ENCODE results near the gene VSIR. TPM values are rescaled to one million over a fixed set of nuclear protein-coding genes. Genes with fewer than 3 reads are reported as not detected.

Gene VSIR
- total and polyA plus RNA-seq, 9 donors, result 23.5 to 45.0 (median 33.9) TPM

- Histone ChIP-seq H3K27me3 (ENCODE audit: control insufficient read depth, insufficient read depth, low read length) (no peaks in the 10 kb centered on the region), H3K4me3 (ENCODE audit: low read length) (no peak overlapping the region), H3K36me3 (ENCODE audit: control insufficient read depth, insufficient read depth, low read length) (no peaks in the 10 kb centered on the region), H3K4me1 (ENCODE audit: control insufficient read depth, insufficient read depth, low read length) (peaks cover 56% of the 10 kb centered on the region), H3K9me3 (replicated peaks; ENCODE audit: control insufficient read depth, low read depth, low read length) (no peaks in the 10 kb centered on the region), H3K27ac (ENCODE audit: low read length) (no peak overlapping the region)
- DNase-seq, result no peak
- WGBS (ENCODE audit: insufficient coverage), result 100% methylated on average over 1 of the region's 1 CpG
These were observed 50.5 kb downstream of the VSIR start for GRCh38 chr10:71722849-71723248.

- H3K27ac ChIP-seq (ENCODE audit: low read length), result no peak overlapping the region
- H3K4me1 ChIP-seq (ENCODE audit: control insufficient read depth, insufficient read depth, low read length), result peaks cover 56% of the 10 kb centered on the region
- H3K27me3 ChIP-seq (ENCODE audit: control insufficient read depth, insufficient read depth, low read length), result no peaks in the 10 kb centered on the region
- no peak overlapping the region for H3K4me3 ChIP-seq (ENCODE audit: low read length)
- no peak for DNase-seq
- H3K36me3 ChIP-seq (ENCODE audit: control insufficient read depth, insufficient read depth, low read length), result no peaks in the 10 kb centered on the region
- WGBS (ENCODE audit: insufficient coverage), result 95% methylated on average over 5 of the region's 6 CpGs
- no peaks in the 10 kb centered on the region for H3K9me3 ChIP-seq (replicated peaks; ENCODE audit: control insufficient read depth, low read depth, low read length)
These were observed 52.0 kb downstream of the VSIR start for GRCh38 chr10:71721313-71721712.

GRCh38 chr10:71720288-71720687 is 53.0 kb downstream of the VSIR start:
- Histone ChIP-seq H3K9me3 (replicated peaks; ENCODE audit: control insufficient read depth, low read depth, low read length) (no peaks in the 10 kb centered on the region), H3K4me1 (ENCODE audit: control insufficient read depth, insufficient read depth, low read length) (peaks cover 58% of the 10 kb centered on the region), H3K36me3 (ENCODE audit: control insufficient read depth, insufficient read depth, low read length) (no peaks in the 10 kb centered on the region), H3K4me3 (ENCODE audit: low read length) (no peak overlapping the region), H3K27ac (ENCODE audit: low read length) (no peak overlapping the region), H3K27me3 (ENCODE audit: control insufficient read depth, insufficient read depth, low read length) (no peaks in the 10 kb centered on the region)
- WGBS (ENCODE audit: insufficient coverage), result 15% methylated on average over 3 of the region's 4 CpGs
- DNase-seq, result peak; percentile 53

GRCh38 chr10:71719464-71720201 is 53.7 kb downstream of the VSIR start, which contains the start of gene C10orf105:
Gene C10orf105, minus strand, starts transcription at chr10:71719778. Its CDS starts 3,441 bp downstream, at chr10:71716337.
- no peaks in the 10 kb centered on the region for H3K27me3 ChIP-seq (ENCODE audit: control insufficient read depth, insufficient read depth, low read length)
- no peak for DNase-seq
- peaks cover 61% of the 10 kb centered on the region for H3K4me1 ChIP-seq (ENCODE audit: control insufficient read depth, insufficient read depth, low read length)
- no peak within 1 kb of the TSS for H3K27ac ChIP-seq (ENCODE audit: low read length)
- WGBS (ENCODE audit: insufficient coverage), result 65% methylated on average over 10 of the region's 14 CpGs
- no peaks in the 10 kb centered on the region for H3K9me3 ChIP-seq (replicated peaks; ENCODE audit: control insufficient read depth, low read depth, low read length)
- no peaks in the 10 kb centered on the region for H3K36me3 ChIP-seq (ENCODE audit: control insufficient read depth, insufficient read depth, low read length)
- no peak within 1 kb of the TSS for H3K4me3 ChIP-seq (ENCODE audit: low read length)

- Histone ChIP-seq H3K36me3 (ENCODE audit: control insufficient read depth, insufficient read depth, low read length) (no peaks in the 10 kb centered on the region), H3K4me1 (ENCODE audit: control insufficient read depth, insufficient read depth, low read length) (peaks cover 67% of the 10 kb centered on the region), H3K27ac (ENCODE audit: low read length) (no peak overlapping the region), H3K4me3 (ENCODE audit: low read length) (no peak overlapping the region), H3K27me3 (ENCODE audit: control insufficient read depth, insufficient read depth, low read length) (no peaks in the 10 kb centered on the region), H3K9me3 (replicated peaks; ENCODE audit: control insufficient read depth, low read depth, low read length) (no peaks in the 10 kb centered on the region)
- DNase-seq, result peak; percentile 50
- WGBS (ENCODE audit: insufficient coverage), result 81% methylated on average over 3 of the region's 7 CpGs
These were observed 54.3 kb downstream of the VSIR start for GRCh38 chr10:71719042-71719441.

- H3K4me1 ChIP-seq (ENCODE audit: control insufficient read depth, insufficient read depth, low read length), result peaks cover 75% of the 10 kb centered on the region
- peak overlapping the region; percentile 69 for H3K27ac ChIP-seq (ENCODE audit: low read length)
- WGBS (ENCODE audit: insufficient coverage), result 84% methylated on average over 2 of the region's 10 CpGs
These were observed 55.1 kb downstream of the VSIR start for GRCh38 chr10:71718165-71718698.

GRCh38 chr10:71717551-71717951 is 55.8 kb downstream of the VSIR start:
- peaks cover 82% of the 10 kb centered on the region for H3K4me1 ChIP-seq (ENCODE audit: control insufficient read depth, insufficient read depth, low read length)
- no peaks in the 10 kb centered on the region for H3K9me3 ChIP-seq (replicated peaks; ENCODE audit: control insufficient read depth, low read depth, low read length)
- H3K4me3 ChIP-seq (ENCODE audit: low read length), result no peak overlapping the region
- no peaks in the 10 kb centered on the region for H3K27me3 ChIP-seq (ENCODE audit: control insufficient read depth, insufficient read depth, low read length)
- peak; percentile 73 for DNase-seq
- peak overlapping the region; percentile 69 for H3K27ac ChIP-seq (ENCODE audit: low read length)
- WGBS (ENCODE audit: insufficient coverage), result 14% methylated on average over 1 of the region's 2 CpGs
- no peaks in the 10 kb centered on the region for H3K36me3 ChIP-seq (ENCODE audit: control insufficient read depth, insufficient read depth, low read length)

More at GRCh38 chr10:71718165-71718698, 55.1 kb downstream of the VSIR start:
- H3K36me3 ChIP-seq (ENCODE audit: control insufficient read depth, insufficient read depth, low read length), result no peaks in the 10 kb centered on the region
- H3K9me3 ChIP-seq (replicated peaks; ENCODE audit: control insufficient read depth, low read depth, low read length), result no peaks in the 10 kb centered on the region
- no peak for DNase-seq
- no peaks in the 10 kb centered on the region for H3K27me3 ChIP-seq (ENCODE audit: control insufficient read depth, insufficient read depth, low read length)
- H3K4me3 ChIP-seq (ENCODE audit: low read length), result no peak overlapping the region

GRCh38 chr10:71717056-71717455 is 56.3 kb downstream of the VSIR start:
- WGBS (ENCODE audit: insufficient coverage), result 81% methylated on average over 4 of the region's 4 CpGs
- H3K27ac ChIP-seq (ENCODE audit: low read length), result peak overlapping the region; percentile 69
- no peak overlapping the region for H3K4me3 ChIP-seq (ENCODE audit: low read length)
- peaks cover 85% of the 10 kb centered on the region for H3K4me1 ChIP-seq (ENCODE audit: control insufficient read depth, insufficient read depth, low read length)
- H3K36me3 ChIP-seq (ENCODE audit: control insufficient read depth, insufficient read depth, low read length), result no peaks in the 10 kb centered on the region
- no peak for DNase-seq
- H3K9me3 ChIP-seq (replicated peaks; ENCODE audit: control insufficient read depth, low read depth, low read length), result no peaks in the 10 kb centered on the region
- no peaks in the 10 kb centered on the region for H3K27me3 ChIP-seq (ENCODE audit: control insufficient read depth, insufficient read depth, low read length)

- no peak for DNase-seq
- Histone ChIP-seq H3K4me1 (ENCODE audit: control insufficient read depth, insufficient read depth, low read length) (peaks cover 85% of the 10 kb centered on the region), H3K4me3 (ENCODE audit: low read length) (no peak overlapping the region), H3K36me3 (ENCODE audit: control insufficient read depth, insufficient read depth, low read length) (no peaks in the 10 kb centered on the region), H3K27me3 (ENCODE audit: control insufficient read depth, insufficient read depth, low read length) (no peaks in the 10 kb centered on the region), H3K9me3 (replicated peaks; ENCODE audit: control insufficient read depth, low read depth, low read length) (no peaks in the 10 kb centered on the region), H3K27ac (ENCODE audit: low read length) (peak overlapping the region; percentile 62)
- 100% methylated on average over 1 of the region's 5 CpGs for WGBS (ENCODE audit: insufficient coverage)
These were observed 56.9 kb downstream of the VSIR start for GRCh38 chr10:71716426-71716825.

GRCh38 chr10:71715860-71716259 is 57.5 kb downstream of the VSIR start:
- H3K4me3 ChIP-seq (ENCODE audit: low read length), result no peak overlapping the region
- no peaks in the 10 kb centered on the region for H3K27me3 ChIP-seq (ENCODE audit: control insufficient read depth, insufficient read depth, low read length)
- H3K9me3 ChIP-seq (replicated peaks; ENCODE audit: control insufficient read depth, low read depth, low read length), result no peaks in the 10 kb centered on the region
- no peak for DNase-seq
- no peak overlapping the region for H3K27ac ChIP-seq (ENCODE audit: low read length)
- peaks cover 85% of the 10 kb centered on the region for H3K4me1 ChIP-seq (ENCODE audit: control insufficient read depth, insufficient read depth, low read length)
- 94% methylated on average over 20 of the region's 20 CpGs for WGBS (ENCODE audit: insufficient coverage)
- no peaks in the 10 kb centered on the region for H3K36me3 ChIP-seq (ENCODE audit: control insufficient read depth, insufficient read depth, low read length)

All from muscle of leg (tissue), 11 donors.